ENCODE data around the gene TOX2. TPM values are rescaled to one million over a fixed set of nuclear protein-coding genes. Genes with fewer than 3 reads are reported as not detected.
A peak's percentile ranks its signal among the peaks of the same experiment; 100 is the strongest.

Gene TOX2
- polyA plus RNA-seq, 1 donor = 4.7 TPM

GRCh38 chr20:43959079-43959919 is 44.6 kb downstream of the TOX2 start:
- no peaks in the 10 kb centered on the region for H3K27me3 ChIP-seq (ENCODE audit: control insufficient read depth, insufficient read depth, low read length)
- no CpG with 5 or more reads among the region's 19 CpGs for WGBS (ENCODE audit: insufficient coverage, low lambda C conversion rate)
- no peaks in the 10 kb centered on the region for H3K9me3 ChIP-seq (ENCODE audit: control insufficient read depth, low read depth, low read length)
- H3K27ac ChIP-seq (ENCODE audit: low read length) = no peak overlapping the region
- peak in 1 of 2 donors; percentile 55 for DNase-seq
- no peaks in the 10 kb centered on the region for H3K36me3 ChIP-seq (ENCODE audit: control insufficient read depth, insufficient read depth, low read length)
- H3K4me1 ChIP-seq (ENCODE audit: control insufficient read depth, insufficient read depth, low read length) = no peaks in the 10 kb centered on the region
- no peak overlapping the region for H3K4me3 ChIP-seq (ENCODE audit: low read length)

- no peaks in the 10 kb centered on the region for H3K27me3 ChIP-seq (ENCODE audit: control insufficient read depth, insufficient read depth, low read length)
- no peaks in the 10 kb centered on the region for H3K4me1 ChIP-seq (ENCODE audit: control insufficient read depth, insufficient read depth, low read length)
- no peaks in the 10 kb centered on the region for H3K36me3 ChIP-seq (ENCODE audit: control insufficient read depth, insufficient read depth, low read length)
- H3K9me3 ChIP-seq (ENCODE audit: control insufficient read depth, low read depth, low read length) = no peaks in the 10 kb centered on the region
- H3K27ac ChIP-seq (ENCODE audit: low read length) = no peak overlapping the region
- DNase-seq = no peak
- no peak overlapping the region for H3K4me3 ChIP-seq (ENCODE audit: low read length)
- WGBS (ENCODE audit: insufficient coverage, low lambda C conversion rate) = no CpG with 5 or more reads among the region's 4 CpGs
Measured at GRCh38 chr20:43959920-43960227, 45.2 kb downstream of the TOX2 start.

- no peak overlapping the region for H3K4me3 ChIP-seq (ENCODE audit: low read length)
- no peaks in the 10 kb centered on the region for H3K4me1 ChIP-seq (ENCODE audit: control insufficient read depth, insufficient read depth, low read length)
- DNase-seq = no peak
- H3K36me3 ChIP-seq (ENCODE audit: control insufficient read depth, insufficient read depth, low read length) = no peaks in the 10 kb centered on the region
- no peak overlapping the region for H3K27ac ChIP-seq (ENCODE audit: low read length)
- no peaks in the 10 kb centered on the region for H3K9me3 ChIP-seq (ENCODE audit: control insufficient read depth, low read depth, low read length)
- no peaks in the 10 kb centered on the region for H3K27me3 ChIP-seq (ENCODE audit: control insufficient read depth, insufficient read depth, low read length)
- no CpG with 5 or more reads among the region's 2 CpGs for WGBS (ENCODE audit: insufficient coverage, low lambda C conversion rate)
Measured at GRCh38 chr20:43960231-43960630, 45.6 kb downstream of the TOX2 start.

DNA sequence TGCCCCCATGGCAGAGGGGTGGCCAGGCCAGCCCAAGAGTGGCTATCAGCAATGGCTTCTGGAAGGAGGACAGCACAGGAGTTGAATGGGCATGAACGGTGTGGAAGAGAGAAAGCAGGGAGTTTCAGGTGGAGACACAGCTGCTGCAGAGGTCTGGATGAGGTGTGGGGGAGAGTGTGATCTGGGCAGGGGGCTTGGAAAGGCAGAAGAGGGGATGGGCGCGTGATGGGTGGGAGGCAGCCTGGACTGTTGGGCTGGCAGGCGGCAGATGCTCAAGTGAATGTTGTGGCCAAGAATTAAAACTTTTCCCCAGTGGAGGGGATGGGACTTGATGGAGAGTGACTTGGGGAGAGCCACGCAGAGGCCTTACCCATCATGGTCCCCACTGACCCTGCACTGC is 46.5 kb downstream of the TOX2 start:
- DNase-seq = no peak
- H3K27ac ChIP-seq (ENCODE audit: low read length) = no peak overlapping the region
- no peaks in the 10 kb centered on the region for H3K36me3 ChIP-seq (ENCODE audit: control insufficient read depth, insufficient read depth, low read length)
- H3K9me3 ChIP-seq (ENCODE audit: control insufficient read depth, low read depth, low read length) = no peaks in the 10 kb centered on the region
- no peak overlapping the region for H3K4me3 ChIP-seq (ENCODE audit: low read length)
- H3K27me3 ChIP-seq (ENCODE audit: control insufficient read depth, insufficient read depth, low read length) = no peaks in the 10 kb centered on the region
- 100% methylated on average over 1 of the region's 5 CpGs for whole genome bisulfite sequencing (ENCODE audit: insufficient coverage, low lambda C conversion rate)
- no peaks in the 10 kb centered on the region for H3K4me1 ChIP-seq (ENCODE audit: control insufficient read depth, insufficient read depth, low read length)

- no peak overlapping the region for H3K27ac ChIP-seq (ENCODE audit: low read length)
- H3K4me1 ChIP-seq (ENCODE audit: control insufficient read depth, insufficient read depth, low read length) = no peaks in the 10 kb centered on the region
- no peaks in the 10 kb centered on the region for H3K27me3 ChIP-seq (ENCODE audit: control insufficient read depth, insufficient read depth, low read length)
- no peaks in the 10 kb centered on the region for H3K36me3 ChIP-seq (ENCODE audit: control insufficient read depth, insufficient read depth, low read length)
- 60% methylated on average over 1 of the region's 18 CpGs for WGBS (ENCODE audit: insufficient coverage, low lambda C conversion rate)
- no peak overlapping the region for H3K4me3 ChIP-seq (ENCODE audit: low read length)
- H3K9me3 ChIP-seq (ENCODE audit: control insufficient read depth, low read depth, low read length) = no peaks in the 10 kb centered on the region
- DNase-seq = no peak
Measured at GRCh38 chr20:43961541-43962471, 47.2 kb downstream of the TOX2 start.

DNA sequence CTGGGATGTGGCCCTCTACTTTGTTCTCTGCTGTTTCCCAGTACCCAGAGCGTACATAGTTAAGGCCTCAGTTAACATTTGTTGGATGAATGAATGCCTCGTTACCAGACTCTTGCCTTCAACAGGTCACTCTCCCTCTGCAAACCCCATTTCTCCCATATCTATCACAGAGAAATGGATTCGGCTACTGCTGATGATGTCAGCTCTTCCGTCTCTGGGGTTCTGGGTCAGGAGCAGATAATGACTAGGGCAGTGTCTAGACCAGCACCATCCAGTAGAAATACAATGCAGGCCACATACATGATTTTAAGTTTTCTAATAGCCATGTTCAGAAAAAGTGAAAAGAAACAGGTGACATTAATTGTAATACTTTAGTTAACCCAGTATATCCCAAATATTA is 47.9 kb downstream of the TOX2 start:
- no CpG with 5 or more reads among the region's 4 CpGs for WGBS (ENCODE audit: insufficient coverage, low lambda C conversion rate)
- Histone ChIP-seq H3K36me3 (ENCODE audit: control insufficient read depth, insufficient read depth, low read length) (no peaks in the 10 kb centered on the region), H3K4me1 (ENCODE audit: control insufficient read depth, insufficient read depth, low read length) (no peaks in the 10 kb centered on the region), H3K9me3 (ENCODE audit: control insufficient read depth, low read depth, low read length) (no peaks in the 10 kb centered on the region), H3K27me3 (ENCODE audit: control insufficient read depth, insufficient read depth, low read length) (no peaks in the 10 kb centered on the region), H3K27ac (ENCODE audit: low read length) (no peak overlapping the region), H3K4me3 (ENCODE audit: low read length) (no peak overlapping the region)
- no peak for DNase-seq

- Histone ChIP-seq H3K36me3 (ENCODE audit: control insufficient read depth, insufficient read depth, low read length) (no peaks in the 10 kb centered on the region), H3K27ac (ENCODE audit: low read length) (no peak overlapping the region), H3K4me1 (ENCODE audit: control insufficient read depth, insufficient read depth, low read length) (no peaks in the 10 kb centered on the region), H3K27me3 (ENCODE audit: control insufficient read depth, insufficient read depth, low read length) (no peaks in the 10 kb centered on the region), H3K9me3 (ENCODE audit: control insufficient read depth, low read depth, low read length) (no peaks in the 10 kb centered on the region), H3K4me3 (ENCODE audit: low read length) (no peak overlapping the region)
- DNase-seq = peak in 1 of 2 donors; percentile 42
- 60% methylated on average over 1 of the region's 5 CpGs for WGBS (ENCODE audit: insufficient coverage, low lambda C conversion rate)
Measured at GRCh38 chr20:43963233-43963632, 48.6 kb downstream of the TOX2 start.

GRCh38 chr20:43963872-43964791 is 49.5 kb downstream of the TOX2 start:
- no CpG with 5 or more reads among the region's 10 CpGs for WGBS (ENCODE audit: insufficient coverage, low lambda C conversion rate)
- H3K36me3 ChIP-seq (ENCODE audit: control insufficient read depth, insufficient read depth, low read length) = no peaks in the 10 kb centered on the region
- H3K27me3 ChIP-seq (ENCODE audit: control insufficient read depth, insufficient read depth, low read length) = no peaks in the 10 kb centered on the region
- no peaks in the 10 kb centered on the region for H3K4me1 ChIP-seq (ENCODE audit: control insufficient read depth, insufficient read depth, low read length)
- no peak overlapping the region for H3K27ac ChIP-seq (ENCODE audit: low read length)
- peak in 1 of 2 donors; percentile 10 for DNase-seq
- no peaks in the 10 kb centered on the region for H3K9me3 ChIP-seq (ENCODE audit: control insufficient read depth, low read depth, low read length)
- H3K4me3 ChIP-seq (ENCODE audit: low read length) = no peak overlapping the region

DNA sequence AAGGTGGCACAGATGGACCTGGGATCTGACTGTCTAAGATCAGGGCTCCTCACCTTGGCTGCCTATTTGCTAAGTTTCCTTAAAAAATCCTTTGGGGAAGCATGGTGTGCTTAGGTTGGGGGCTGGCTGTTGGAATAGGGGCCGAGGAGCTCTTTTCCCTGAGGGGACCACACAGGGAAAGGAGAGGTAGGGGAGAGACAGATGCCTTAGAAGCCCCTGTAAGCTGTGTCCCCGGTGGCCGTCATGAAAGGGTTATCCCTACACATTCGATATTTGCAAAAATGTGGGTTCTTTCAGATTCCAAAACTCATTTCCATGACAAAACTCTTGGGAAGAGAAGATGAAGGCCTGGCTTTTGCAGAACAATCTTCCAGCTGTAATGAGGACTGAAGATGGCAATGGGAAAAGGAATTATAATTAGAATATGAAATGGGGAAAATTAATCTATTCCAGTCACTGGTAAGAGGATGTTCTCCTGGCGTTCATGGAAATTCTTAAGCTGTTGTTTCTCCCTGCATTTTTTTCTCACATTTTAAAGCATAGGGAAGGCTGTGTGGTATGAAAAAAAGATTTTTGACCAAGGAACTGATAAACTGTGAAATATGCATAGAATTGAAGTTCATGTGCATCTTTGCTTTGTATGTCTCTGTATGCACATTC is 53.8 kb downstream of the TOX2 start:
- no peaks in the 10 kb centered on the region for H3K36me3 ChIP-seq (ENCODE audit: control insufficient read depth, insufficient read depth, low read length)
- no peak overlapping the region for H3K27ac ChIP-seq (ENCODE audit: low read length)
- DNase-seq = no peak
- WGBS (ENCODE audit: insufficient coverage, low lambda C conversion rate) = 71% methylated on average over 1 of the region's 5 CpGs
- no peaks in the 10 kb centered on the region for H3K4me1 ChIP-seq (ENCODE audit: control insufficient read depth, insufficient read depth, low read length)
- H3K27me3 ChIP-seq (ENCODE audit: control insufficient read depth, insufficient read depth, low read length) = no peaks in the 10 kb centered on the region
- no peak overlapping the region for H3K4me3 ChIP-seq (ENCODE audit: low read length)
- H3K9me3 ChIP-seq (ENCODE audit: control insufficient read depth, low read depth, low read length) = no peaks in the 10 kb centered on the region

Measured in large intestine (tissue), 3 donors.